ENCODE results near the gene MCF2L2. TPM values are rescaled to one million over a fixed set of nuclear protein-coding genes. Genes with fewer than 3 reads are reported as not detected.
A peak's percentile ranks its signal among the peaks of the same experiment; 100 is the strongest.

Gene MCF2L2
- total RNA-seq, 4 donors from 2014 or later: 0.13 to 0.49 (median 0.22) TPM; not detected in 1

DNA sequence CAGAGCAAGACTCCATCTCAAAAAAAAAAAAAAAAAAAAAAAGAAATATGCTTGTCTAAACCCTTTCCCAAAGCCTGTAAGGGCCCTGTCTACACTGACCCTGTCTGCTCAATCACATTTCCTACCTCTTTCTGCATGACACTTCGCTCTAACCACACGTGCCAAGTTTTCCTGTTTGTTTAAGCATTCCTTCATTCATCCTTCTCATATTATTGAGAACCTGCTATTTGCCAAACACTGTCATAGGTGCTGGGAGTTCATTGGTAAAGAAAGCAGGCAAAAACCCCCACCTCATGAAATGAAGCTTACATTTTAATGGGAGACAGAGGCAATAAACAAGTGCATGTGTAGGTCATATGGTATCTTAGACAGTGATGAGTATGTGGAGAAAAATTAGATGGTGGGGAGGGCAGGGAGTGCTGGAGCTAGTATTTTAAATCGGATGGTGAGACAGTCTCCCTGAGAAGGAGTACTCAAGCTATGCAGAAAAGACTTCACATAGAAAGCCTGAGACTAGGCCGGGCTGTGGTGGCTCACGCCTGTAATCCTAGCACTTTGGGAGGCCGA is 127.3 kb downstream of the MCF2L2 start:
- no peak for DNase-seq
- Histone ChIP-seq H3K27ac (no peak overlapping the region), H3K36me3 (no peaks in the 10 kb centered on the region), H3K27me3 (no peaks in the 10 kb centered on the region), H3K4me1 (no peaks in the 10 kb centered on the region), H3K4me3 (replicated peaks in 1 of 3) (no peak overlapping the region), H3K9me3 (no peaks in the 10 kb centered on the region)
- WGBS, 2 donors: 59 to 85% methylated on average over 6 of the region's 6 CpGs
- no peak for TF ChIP-seq POLR2A (IDR thresholded peaks at IDR 0.05)
- TF ChIP-seq, protein P1, sequence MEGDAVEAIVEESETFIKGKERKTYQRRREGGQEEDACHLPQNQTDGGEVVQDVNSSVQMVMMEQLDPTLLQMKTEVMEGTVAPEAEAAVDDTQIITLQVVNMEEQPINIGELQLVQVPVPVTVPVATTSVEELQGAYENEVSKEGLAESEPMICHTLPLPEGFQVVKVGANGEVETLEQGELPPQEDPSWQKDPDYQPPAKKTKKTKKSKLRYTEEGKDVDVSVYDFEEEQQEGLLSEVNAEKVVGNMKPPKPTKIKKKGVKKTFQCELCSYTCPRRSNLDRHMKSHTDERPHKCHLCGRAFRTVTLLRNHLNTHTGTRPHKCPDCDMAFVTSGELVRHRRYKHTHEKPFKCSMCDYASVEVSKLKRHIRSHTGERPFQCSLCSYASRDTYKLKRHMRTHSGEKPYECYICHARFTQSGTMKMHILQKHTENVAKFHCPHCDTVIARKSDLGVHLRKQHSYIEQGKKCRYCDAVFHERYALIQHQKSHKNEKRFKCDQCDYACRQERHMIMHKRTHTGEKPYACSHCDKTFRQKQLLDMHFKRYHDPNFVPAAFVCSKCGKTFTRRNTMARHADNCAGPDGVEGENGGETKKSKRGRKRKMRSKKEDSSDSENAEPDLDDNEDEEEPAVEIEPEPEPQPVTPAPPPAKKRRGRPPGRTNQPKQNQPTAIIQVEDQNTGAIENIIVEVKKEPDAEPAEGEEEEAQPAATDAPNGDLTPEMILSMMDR (IDR thresholded peaks at IDR 0.05): no peak
- intact Hi-C loops (cut with DNase I): no loop called here

DNA sequence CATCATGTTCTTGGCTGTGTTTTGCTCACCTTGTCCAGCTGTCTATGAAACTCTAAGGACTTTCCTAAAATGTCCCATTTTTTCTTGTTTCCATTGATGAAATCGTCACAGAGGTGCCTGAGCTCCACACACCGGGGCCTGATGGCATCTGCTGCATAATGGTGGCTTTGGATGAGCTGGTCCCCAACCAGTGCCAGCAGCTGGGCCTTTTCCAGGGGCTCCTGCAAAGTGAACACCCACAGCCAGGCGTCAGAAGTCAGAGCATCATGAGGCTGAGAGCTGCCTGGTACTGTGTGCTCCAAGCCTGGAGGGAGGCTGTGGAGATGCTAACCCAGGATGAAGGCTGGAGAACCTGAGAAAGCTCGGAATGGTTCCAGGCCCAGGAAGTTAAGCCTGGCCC is 128.4 kb downstream of the MCF2L2 start:
- intact Hi-C loops (cut with DNase I): no loop called here
- H3K36me3 ChIP-seq: no peaks in the 10 kb centered on the region
- DNase-seq: no peak
- no peaks in the 10 kb centered on the region for H3K4me1 ChIP-seq
- H3K4me3 ChIP-seq (replicated peaks in 1 of 3): no peak overlapping the region
- TF ChIP-seq, protein P1 (IDR thresholded peaks at IDR 0.05): no peak
- no peak for TF ChIP-seq POLR2A (IDR thresholded peaks at IDR 0.05)
- no peaks in the 10 kb centered on the region for H3K9me3 ChIP-seq
- 94 to 98% methylated on average over 3 to 4 of the region's 4 CpGs for WGBS, 2 donors
- H3K27me3 ChIP-seq: no peaks in the 10 kb centered on the region
- H3K27ac ChIP-seq: no peak overlapping the region

DNA sequence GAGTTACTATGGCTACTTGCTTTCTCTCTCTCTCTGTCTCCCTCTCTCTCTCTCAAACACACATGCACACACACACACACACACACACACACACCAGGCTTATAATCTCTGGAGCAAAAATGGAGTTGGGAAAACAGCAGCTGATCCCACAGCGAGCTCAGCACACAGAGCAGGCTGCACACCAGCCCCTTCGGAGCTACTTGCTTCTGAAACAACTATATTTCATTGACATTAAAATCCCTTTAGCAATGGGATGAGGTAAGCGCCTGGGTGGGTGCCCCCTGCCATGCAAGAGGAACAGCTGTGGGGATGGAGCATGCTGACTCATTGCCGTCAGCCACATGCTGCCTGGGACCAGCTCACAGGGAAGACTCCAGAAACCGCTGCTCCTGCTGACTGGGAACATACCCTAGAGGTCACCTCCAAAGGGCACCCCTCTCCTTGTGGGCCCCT is 129.7 kb downstream of the MCF2L2 start:
- Histone ChIP-seq H3K4me1 (no peaks in the 10 kb centered on the region), H3K27ac (no peak overlapping the region), H3K4me3 (replicated peaks in 1 of 3) (no peak overlapping the region), H3K27me3 (no peaks in the 10 kb centered on the region), H3K36me3 (no peaks in the 10 kb centered on the region), H3K9me3 (no peaks in the 10 kb centered on the region)
- TF ChIP-seq, protein P1 (IDR thresholded peaks at IDR 0.05): no peak
- no peak for TF ChIP-seq POLR2A (IDR thresholded peaks at IDR 0.05)
- DNase-seq: peak in 1 of 2 donors; percentile 4
- intact Hi-C loops (cut with DNase I): no loop called here
- WGBS, 2 donors: 72 to 88% methylated on average over 4 to 5 of the region's 5 CpGs

DNA sequence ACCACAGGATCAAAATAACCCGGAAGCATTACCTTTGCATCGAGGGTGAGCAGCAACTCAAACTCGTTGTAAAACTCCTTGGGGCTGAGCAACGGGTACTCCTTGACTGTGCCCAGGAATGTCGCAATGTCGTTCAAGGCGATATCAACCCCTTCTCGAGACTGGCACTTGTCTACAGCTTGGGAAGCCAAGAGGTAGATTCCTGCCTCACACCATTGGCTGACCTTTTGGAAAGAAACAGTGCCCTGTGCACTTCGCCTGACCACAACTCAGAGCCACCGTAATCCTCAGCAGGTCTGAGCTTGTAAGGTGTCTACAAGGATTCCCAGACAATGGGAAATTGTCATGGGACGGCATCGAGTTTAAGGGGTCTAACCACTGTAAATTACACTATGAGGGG is 131.5 kb downstream of the MCF2L2 start:
- TF ChIP-seq, protein P1 (IDR thresholded peaks at IDR 0.05): no peak
- no peak for TF ChIP-seq POLR2A (IDR thresholded peaks at IDR 0.05)
- 59 to 90% methylated on average over 12 of the region's 12 CpGs for WGBS, 2 donors
- intact Hi-C loops (cut with DNase I): no loop called here

DNA sequence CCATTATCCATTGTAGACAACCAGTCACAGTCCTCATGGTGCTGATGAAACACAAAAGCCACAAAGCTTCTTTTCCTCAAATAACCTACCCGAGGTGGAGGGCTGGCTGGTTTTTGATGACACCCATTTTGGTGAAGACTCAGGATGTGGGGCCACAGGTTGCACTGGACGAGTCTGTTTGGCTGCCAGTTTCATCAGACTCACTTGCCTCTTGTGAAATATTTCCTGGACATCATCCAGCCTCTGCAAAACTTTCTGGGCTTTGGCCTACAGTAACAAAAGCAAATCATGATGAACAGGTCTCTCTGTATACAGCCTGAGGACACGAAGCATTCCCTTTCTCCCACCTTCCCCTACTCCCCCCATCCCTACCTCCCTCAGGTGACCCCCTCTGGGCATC is 133.2 kb downstream of the MCF2L2 start:
- H3K27ac ChIP-seq: no peak overlapping the region
- 43 to 64% methylated on average over 3 of the region's 3 CpGs for WGBS, 2 donors
- no peaks in the 10 kb centered on the region for H3K27me3 ChIP-seq
- no peak overlapping the region for H3K4me3 ChIP-seq (replicated peaks in 1 of 3)
- peak; percentile 6 to 9 for DNase-seq
- intact Hi-C loops (cut with DNase I): no loop called here
- H3K36me3 ChIP-seq: no peaks in the 10 kb centered on the region
- H3K4me1 ChIP-seq: no peaks in the 10 kb centered on the region
- no peaks in the 10 kb centered on the region for H3K9me3 ChIP-seq
- TF ChIP-seq POLR2A (IDR thresholded peaks at IDR 0.05): no peak
- TF ChIP-seq, protein P1 (IDR thresholded peaks at IDR 0.05): no peak

More for the DNA sequence above, 131.5 kb downstream of the MCF2L2 start:
- H3K36me3 ChIP-seq: no peaks in the 10 kb centered on the region
- no peaks in the 10 kb centered on the region for H3K27me3 ChIP-seq
- no peak overlapping the region for H3K27ac ChIP-seq
- H3K4me1 ChIP-seq: no peaks in the 10 kb centered on the region
- no peak for DNase-seq
- H3K4me3 ChIP-seq (replicated peaks in 1 of 3): no peak overlapping the region
- no peaks in the 10 kb centered on the region for H3K9me3 ChIP-seq

All from thyroid gland (tissue), 4 donors.